Head of caudate nucleus (tissue), 42 donors: ENCODE measurements around the gene AP1S2.
"Not testable (repeated sequence)": the region's sequence is repeated elsewhere in the genome, so short reads cannot be mapped to it uniquely, and the experiment has no call there.

Experiments
- DNase-seq, 42 donors: peaks; one replicate each; pipeline versions ENCODE4 v3.0.0 to v3.0.0-alpha.2; 2020 to 2021; ENCODE audit warnings: mixed read lengths in 7 of 42
- intact Hi-C: fragments of 100-400 bp; cut with DNase I; formaldehyde crosslinking; loops from one replicate; pipeline ENCODE4 v1.15.0; 2022

AP1S2 gene

DNA sequence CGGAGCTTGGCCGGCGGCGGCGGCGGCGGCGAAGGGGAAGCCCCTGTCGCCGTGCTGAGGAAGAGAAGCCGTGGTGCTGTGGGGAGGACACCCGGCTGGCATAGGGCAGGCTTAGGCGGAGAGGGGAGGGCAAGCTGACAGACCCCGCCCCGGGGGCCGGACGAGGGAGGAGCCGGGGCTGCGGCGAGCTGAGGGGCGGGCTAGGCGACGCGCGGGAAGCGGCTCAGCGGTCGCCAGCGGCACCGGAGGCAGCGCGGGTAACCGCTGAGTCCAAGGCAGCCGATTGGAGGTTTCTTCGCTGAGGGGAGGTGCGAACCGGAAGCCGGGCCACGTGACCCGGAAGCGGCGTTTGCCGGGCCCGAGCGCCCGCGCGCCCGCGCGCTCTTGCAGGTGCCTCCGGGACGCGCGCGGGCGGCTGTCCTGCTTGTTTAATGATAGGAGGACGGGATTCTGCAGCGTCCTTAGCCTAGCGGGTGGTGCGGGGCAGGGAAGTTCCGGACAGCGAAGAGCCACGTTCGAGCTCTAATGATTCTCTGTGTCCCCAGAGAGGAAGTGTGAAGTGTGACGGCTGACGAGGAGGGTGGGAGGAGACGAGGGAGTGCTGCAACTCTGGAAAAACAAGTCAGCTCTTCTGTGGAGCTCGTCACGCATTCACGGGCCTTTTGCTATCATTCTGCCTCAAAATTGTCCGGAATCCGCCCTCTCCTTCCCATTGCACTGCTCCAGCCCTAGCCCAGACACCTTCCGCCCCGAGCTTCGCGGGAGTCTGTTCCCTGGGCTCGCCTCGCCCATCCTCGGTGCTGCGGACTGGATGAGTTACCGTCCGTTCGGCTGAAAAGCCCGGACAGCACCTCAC, at the start of gene AP1S2:
AP1S2 (minus strand) TSS at position 102 of the 856 bp plus-strand sequence. CDS start 2,289 bp downstream, outside the sequence.
- DNase-seq = peak; percentile 75 to 99 (median 96)
- intact Hi-C loops = loop anchor here (5.0 to 10.0 kb wide), 2 partner anchors 60 to 178 kb away; partner anchors contain the start of gene ZRSR2

DNA sequence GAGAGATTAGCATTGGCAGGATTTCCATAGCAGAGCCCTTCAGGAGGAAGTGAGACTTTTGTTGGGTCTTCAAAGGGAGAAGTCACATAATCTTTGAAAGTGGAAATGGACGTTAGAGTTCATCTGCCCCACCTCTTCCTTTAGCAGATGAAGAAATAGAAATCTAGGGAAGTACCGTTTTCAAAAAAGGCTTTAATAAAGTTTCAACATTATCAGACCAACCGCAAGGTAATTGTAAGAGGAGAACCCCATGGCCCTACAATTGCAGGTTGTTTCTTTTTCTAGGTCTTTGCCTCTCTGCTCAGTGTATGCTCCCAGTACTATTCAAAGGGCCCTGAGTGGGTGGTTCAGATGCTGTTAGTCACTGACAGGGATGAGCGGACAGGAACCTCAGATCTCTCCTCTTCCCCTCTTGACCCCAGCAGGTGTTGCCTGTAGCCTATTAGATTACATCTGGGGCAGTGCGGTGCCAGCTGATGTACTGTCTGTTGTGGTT, 48.6 kb upstream of the AP1S2 start:
- intact Hi-C loops = no loop called here
- no peak for DNase-seq

DNA sequence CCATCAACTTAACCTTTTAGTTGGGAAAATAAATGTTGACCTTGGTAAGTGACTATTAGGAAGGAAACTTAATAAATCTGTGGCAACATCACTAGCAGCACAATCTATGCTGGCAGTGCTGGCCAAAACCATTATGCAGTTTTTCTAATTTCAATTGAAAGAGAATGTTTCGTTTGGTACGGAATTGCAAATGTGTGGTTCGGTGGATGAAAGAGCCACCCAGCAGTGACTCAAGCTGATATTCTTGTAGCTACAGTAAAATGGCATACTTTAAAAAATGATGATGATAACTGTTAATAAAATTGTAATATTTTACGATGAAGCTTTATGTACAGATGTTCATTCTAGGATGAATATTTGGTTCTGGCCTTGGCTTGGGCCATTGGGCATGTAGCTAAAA, 40.7 kb upstream of the AP1S2 start:
- DNase-seq = no peak
- intact Hi-C loops = no loop called here

- intact Hi-C loops = no loop called here
- DNase-seq = no peak
Observed at GRCh38 chrX:15894724-15895123, 40.1 kb upstream of the AP1S2 start.

DNA sequence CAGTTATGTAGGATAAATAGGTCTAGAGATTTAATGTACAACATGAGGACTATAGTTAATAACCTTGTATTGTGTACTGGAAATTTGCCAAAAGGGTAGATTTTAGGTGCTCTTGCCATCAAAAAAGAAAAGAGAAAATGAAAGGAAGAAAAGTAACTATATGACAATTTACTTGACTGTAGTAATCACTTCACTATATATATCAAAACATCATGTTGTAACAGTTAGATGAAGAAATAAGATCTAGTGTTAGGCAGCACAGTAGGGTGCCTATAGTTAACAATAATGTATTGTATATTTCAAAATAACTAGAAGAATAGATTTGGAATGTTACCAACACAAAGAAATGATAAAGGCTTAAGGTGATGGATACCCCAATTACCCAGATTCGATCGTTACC, 35.9 kb upstream of the AP1S2 start:
- intact Hi-C loops = no loop called here
- DNase-seq = no peak

DNA sequence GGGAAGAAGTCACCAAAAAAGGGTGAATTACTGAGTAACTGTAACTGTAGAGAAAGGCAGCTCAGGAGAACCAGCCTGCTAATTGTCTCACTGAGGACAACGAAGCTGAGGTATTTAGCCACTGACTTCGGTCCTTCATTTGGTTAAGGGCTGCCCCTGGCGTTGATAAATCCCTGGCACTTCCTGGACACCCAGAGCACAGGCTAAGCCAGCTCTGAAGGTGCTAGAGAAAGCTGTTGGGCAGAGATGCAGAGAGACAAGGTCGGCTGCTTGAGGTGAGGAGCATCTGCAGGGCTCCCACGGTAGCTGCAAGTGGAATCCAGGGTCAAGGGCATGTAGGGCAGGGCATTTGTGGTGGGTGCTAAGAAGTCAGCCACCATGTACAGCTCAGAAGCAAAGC, 33.4 kb upstream of the AP1S2 start:
- DNase-seq = no peak
- intact Hi-C loops = no loop called here

DNA sequence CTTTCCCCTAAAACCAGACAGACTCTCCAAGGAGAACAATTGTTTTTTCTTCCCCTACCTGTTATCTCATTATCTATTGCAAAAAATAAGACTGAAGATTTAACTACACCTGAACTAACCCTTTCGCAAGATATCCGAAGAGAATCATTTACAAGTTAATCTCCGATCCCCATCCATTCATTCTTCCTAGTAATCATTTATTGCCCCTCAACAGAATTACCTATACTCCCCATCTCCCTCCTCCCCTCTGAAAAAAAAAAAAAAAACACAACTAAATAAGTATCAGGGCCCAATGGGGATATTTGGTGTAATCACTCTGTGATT, 28.9 kb upstream of the AP1S2 start:
- no peak for DNase-seq
- intact Hi-C loops = no loop called here

GRCh38 chrX:15882704-15883539, 28.3 kb upstream of the AP1S2 start:
- no peak for DNase-seq
- intact Hi-C loops = no loop called here

DNA sequence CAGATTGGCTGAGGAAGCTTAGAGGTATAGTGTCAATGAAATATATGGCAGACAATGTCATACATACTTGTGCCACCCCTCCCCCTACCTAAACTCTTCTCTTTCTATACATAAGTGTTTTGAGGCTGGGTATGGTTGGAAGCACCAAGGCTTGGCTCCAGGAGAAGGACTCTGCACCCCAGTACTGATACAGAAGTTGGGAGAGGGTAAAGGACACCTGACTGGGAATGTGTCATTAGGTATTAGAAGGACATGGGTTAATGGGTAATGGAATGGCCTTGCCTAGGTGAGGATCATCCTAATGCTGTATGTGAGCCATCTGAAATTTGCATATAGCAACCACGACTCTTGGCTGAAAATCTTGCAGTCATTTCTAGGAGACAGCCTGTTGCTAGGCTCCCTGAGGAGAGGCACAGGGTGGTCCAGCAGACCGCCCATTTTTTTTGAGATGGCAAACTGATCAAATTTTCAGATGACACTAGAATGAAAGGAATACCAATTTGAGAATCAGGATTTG, 26.8 kb upstream of the AP1S2 start:
- intact Hi-C loops = no loop called here
- no peak for DNase-seq

- intact Hi-C loops, DNase-seq: not testable (repeated sequence)
Observed at GRCh38 chrX:15877914-15878313, 23.3 kb upstream of the AP1S2 start.

- peak in 4 of 42 donors; percentile 1 to 37 (median 8) for DNase-seq
- intact Hi-C loops = no loop called here
Observed at GRCh38 chrX:15877380-15877779, 22.8 kb upstream of the AP1S2 start.

DNA sequence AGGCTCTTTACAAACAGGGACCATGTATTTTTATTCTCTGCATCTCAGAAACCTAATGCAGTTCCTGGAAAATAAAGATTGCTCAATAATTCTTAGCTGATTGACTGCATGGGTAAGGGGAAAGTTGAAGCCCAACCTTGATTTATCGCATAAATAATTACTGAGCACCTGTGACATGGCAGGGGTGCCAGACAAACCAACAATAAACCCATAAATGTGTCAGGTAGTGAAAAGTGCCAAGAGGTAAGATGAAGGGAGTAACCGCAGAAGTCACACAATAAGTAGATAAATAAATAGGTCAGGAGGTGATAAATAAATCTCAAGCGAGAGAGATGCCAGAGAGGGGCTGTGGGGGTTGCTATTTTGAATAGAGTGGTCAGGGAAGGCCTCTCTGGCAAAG, 20.1 kb upstream of the AP1S2 start:
- no peak for DNase-seq
- intact Hi-C loops = no loop called here

- intact Hi-C loops = no loop called here
- peak in 19 of 42 donors; percentile 7 to 66 (median 33) for DNase-seq
Observed at GRCh38 chrX:15873566-15873965, 19.0 kb upstream of the AP1S2 start.

GRCh38 chrX:15870310-15870709, 15.7 kb upstream of the AP1S2 start:
- intact Hi-C loops = no loop called here

GRCh38 chrX:15869695-15870094, 15.1 kb upstream of the AP1S2 start:
- intact Hi-C loops = no loop called here
- DNase-seq = no peak

More at GRCh38 chrX:15870310-15870709, 15.7 kb upstream of the AP1S2 start:
- DNase-seq = no peak

DNA sequence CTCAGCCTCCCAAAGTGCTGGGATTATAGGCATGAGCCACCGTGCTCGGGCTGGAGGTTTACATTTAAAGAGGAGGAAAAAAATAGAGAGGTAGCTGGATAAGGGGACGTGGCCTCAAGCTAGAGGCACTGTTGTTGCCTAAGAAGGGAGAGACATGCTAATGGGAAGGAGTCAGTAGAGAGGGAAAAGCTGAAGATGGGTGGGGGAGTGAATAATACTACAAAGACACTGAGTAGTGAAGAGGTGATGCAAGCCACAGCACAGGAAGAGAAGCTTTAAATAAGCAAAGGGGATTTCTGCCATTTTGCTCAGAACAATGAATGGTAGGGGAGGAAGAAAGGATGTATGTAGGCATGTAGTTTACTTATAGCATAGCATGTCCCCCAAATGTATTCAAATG, 11.5 kb upstream of the AP1S2 start:
- DNase-seq = no peak
- intact Hi-C loops = no loop called here

DNA sequence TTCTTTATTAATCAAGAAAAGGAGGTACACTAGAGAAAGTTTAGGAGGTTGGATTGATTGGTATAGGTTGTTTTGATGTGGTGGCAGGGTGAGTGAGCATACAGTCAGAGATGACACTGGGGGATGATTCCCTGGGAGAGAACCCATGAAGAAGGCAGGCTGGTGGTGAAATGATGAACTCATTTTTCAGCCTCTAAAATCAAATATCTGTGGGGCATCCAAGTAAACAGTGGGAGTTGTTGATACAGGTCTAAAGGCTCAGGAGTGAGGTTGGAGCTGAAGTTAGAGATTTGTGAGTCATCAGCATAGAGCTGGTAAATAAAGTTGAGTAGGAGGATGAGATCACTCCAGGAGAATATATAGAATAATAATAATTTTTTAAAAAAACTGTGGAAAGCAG, 10.0 kb upstream of the AP1S2 start:
- intact Hi-C loops = no loop called here
- DNase-seq = no peak

DNA sequence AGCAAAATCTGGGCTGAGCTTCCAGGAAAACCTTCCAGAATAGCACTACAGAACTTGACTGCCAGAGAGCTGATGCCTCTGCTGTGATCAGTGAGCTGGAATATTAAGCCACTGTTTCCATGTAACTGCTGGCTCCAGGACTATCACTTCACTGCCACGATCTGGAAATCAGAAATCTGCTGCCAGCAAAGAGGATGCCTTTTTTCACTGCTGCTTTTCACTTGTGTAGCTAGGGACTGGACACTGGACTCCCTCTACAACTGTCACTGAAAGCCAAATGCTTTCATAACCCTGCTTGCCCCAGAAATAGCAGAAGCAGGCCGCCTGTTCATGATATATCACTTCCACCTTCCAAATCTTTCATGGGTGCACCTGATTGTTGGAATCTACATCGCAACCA, 9.4 kb upstream of the AP1S2 start:
- intact Hi-C loops = no loop called here
- DNase-seq = no peak

- DNase-seq = no peak
- intact Hi-C loops = no loop called here
Observed at GRCh38 chrX:15860921-15861320, 6.3 kb upstream of the AP1S2 start.

GRCh38 chrX:15858051-15858450, 3.4 kb upstream of the AP1S2 start:
- DNase-seq = no peak

More at GRCh38 chrX:15858051-15858450, 3.4 kb upstream of the AP1S2 start:
- intact Hi-C loops = loop anchor here (10.0 kb wide), 1 partner anchor 63 kb away; the partner anchor contains the start of gene ZRSR2
